ENCODE measurements around the gene KCTD15.

The KCTD15 gene

DNA sequence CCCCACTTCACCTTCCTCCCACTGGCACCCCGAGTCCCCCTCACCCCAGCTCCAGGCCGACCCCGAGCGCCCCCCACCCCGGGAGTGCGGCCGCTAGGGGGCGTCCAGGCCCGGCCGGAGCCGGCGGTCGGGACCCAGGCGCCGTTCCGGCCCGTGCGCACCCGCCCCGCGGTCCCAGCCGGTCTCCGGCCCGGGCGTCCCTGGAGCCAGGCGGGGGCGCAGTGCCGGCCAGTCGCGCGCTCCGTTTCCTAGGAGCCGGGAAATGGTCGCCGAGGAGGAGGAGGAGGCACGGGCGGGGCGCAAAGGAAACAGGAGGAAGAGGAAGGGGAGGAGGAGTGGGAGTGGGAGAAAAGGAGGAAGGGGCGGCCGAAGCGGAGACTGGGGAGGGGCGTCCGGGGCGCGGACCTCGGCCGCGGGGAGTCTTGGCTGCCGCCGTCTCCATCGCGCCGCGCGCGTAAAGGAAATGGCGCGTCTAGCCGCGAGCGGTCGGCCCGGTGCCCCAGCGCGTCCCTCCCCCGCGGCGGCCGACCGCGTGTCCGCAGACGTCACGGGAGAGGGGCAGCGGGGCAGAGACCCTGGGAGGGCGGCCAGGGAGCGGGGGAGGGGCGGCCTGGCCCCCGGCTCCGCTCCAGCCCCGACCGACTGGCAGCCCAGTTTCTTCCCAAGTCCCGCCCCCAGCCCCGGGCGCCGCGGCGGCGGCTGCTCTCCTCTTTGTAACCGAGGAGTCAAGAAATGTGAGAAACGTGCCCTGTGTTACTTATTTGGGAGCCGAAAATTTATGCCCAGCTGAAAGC lies 1.1 kb upstream of the KCTD15 start:
- peak; percentile 74 for FAIRE-seq

DNA sequence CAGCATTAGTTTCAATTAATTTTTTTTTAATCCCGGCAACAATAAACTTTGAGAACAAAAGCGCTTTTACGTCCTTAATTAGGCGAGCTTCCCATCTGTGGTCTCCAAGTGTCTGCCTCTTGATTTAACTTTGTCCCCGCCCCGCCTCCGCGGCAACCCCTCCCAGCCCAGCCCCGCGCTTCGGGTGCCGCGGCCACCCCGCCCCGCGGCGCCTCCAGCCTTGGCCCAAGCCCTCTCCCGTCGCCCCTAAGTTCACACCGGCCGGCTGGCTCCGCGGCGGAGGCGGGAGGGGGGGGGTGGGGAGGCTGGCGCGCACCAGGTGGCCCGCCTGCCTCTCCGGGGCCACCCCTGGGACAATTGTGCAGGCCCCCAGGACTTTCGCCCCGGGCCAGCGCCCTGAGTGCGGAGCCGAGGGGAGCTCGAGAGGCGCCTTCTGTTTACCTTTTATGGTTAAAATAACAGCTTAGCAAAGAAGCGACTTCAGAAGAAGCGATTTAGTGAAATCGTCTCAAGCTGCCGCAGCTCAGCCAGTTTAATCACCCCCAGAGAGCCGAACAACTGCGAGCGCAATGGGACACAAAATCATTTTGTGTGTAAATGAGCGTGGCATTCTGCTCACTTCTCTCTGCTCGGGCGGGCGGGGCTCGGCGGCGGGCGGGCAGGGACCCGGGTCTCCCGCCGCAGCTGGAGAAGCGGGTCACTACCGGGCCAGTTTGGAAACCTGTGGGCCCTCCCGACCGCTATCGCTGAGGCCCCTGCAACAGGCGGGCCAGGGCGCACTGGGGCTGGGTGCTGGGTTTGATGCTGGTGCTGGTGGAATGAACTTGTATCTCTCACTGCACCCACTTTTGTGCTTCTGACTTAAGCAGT lies 1.4 kb downstream of the KCTD15 start:
- DNase-seq (ENCODE audit: low spot score) (peak; percentile 49), FAIRE-seq (no peak)

More for the DNA sequence above, 1.1 kb upstream of the KCTD15 start:
- peak; percentile 93 for DNase-seq (ENCODE audit: low spot score)

GRCh38 chr19:33798681-33799111 lies 2.0 kb downstream of the KCTD15 start:
- FAIRE-seq (no peak), DNase-seq (ENCODE audit: low spot score) (no peak)

DNA sequence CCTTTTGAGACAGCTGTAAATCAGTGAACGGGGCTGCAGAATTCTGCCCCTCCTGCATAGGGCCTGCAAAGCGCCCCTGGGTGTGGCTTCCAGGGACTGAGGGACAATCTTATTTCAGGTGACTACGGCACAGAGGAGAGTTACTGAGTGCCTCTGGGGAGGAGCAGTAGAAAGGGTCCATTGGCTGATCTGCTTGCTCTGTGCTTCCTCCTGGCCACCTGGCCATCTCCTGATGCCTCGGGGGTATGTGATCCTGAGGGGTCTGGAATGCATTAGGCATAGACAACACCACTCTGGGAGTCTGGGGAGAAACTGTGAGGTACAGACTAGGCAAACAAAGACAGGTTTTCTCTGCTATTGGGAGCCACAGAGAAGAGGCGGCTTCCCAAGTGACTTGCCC lies 2.8 kb downstream of the KCTD15 start:
- DNase-seq (ENCODE audit: low spot score) (no peak), FAIRE-seq (no peak)

GRCh38 chr19:33800012-33800680 lies 3.5 kb downstream of the KCTD15 start:
- DNase-seq (ENCODE audit: low spot score) (no peak), FAIRE-seq (peak; percentile 81)

- FAIRE-seq (no peak), DNase-seq (ENCODE audit: low spot score) (no peak)
Observed at GRCh38 chr19:33801411-33801810, 4.7 kb downstream of the KCTD15 start.

GRCh38 chr19:33802001-33802400 lies 5.3 kb downstream of the KCTD15 start:
- DNase-seq (ENCODE audit: low spot score) (no peak), FAIRE-seq (no peak)

DNA sequence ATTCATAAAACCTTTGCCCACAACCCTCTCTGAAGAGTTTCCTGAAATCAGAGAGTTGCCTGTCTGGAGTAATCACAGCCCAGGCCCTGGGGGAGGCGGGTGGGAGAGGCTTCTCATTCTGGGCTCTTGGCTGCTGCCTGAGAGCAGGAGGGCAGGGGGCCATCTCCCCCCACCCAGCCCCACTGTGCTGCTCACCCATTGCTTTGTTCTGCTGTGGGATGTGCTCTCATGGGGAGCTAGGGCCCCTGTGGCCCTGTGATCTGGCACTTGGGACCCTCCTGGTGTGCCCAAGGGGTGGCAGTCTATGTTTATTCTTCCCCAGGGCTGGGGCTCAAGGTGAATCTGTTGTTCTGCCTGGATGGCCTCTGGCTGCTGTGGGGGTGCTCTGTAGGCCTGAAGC lies 6.1 kb downstream of the KCTD15 start:
- no peak for FAIRE-seq
- no peak for DNase-seq (ENCODE audit: low spot score)

GRCh38 chr19:33803383-33803782 lies 6.7 kb downstream of the KCTD15 start:
- FAIRE-seq (no peak), DNase-seq (ENCODE audit: low spot score) (no peak)

- DNase-seq (ENCODE audit: low spot score) (no peak), FAIRE-seq (no peak)
Observed at GRCh38 chr19:33804021-33804799, 7.5 kb downstream of the KCTD15 start.

- DNase-seq (ENCODE audit: low spot score), result no peak
- FAIRE-seq, result no peak
Observed at GRCh38 chr19:33805313-33805712, 8.6 kb downstream of the KCTD15 start.

DNA sequence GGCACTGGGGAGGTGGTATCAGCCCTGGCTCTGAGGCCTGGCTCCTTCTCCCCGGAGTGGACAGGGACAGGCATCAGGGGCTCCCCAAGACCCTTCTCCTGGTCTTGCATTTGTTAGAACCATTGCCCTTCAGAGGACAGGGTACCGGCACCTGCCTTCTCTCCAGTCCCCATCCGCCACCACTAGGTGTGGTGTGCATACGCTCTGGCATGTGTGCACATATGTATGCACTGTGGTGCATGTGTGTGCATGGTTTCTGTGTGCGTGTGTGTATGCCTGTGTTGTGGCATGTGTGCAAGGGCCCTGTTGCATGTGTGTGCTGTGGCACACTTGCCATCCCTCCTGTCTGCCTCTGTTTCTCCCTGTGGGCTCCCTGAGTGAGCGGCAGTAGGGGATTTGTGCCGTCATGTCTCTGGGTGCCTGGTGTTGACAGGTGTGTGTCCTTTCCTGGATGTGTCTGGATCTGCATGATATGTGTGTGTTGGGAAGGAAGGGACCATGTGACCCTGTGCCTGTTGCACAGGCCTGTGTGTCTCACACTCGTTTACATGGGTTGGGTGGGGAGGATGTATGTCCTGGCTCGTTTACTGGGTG lies 9.3 kb downstream of the KCTD15 start:
- peak; percentile 32 for FAIRE-seq
- DNase-seq (ENCODE audit: low spot score), result no peak

- no peak for FAIRE-seq
- DNase-seq (ENCODE audit: low spot score), result no peak
Observed at GRCh38 chr19:33806434-33806881, 9.8 kb downstream of the KCTD15 start.

DNA sequence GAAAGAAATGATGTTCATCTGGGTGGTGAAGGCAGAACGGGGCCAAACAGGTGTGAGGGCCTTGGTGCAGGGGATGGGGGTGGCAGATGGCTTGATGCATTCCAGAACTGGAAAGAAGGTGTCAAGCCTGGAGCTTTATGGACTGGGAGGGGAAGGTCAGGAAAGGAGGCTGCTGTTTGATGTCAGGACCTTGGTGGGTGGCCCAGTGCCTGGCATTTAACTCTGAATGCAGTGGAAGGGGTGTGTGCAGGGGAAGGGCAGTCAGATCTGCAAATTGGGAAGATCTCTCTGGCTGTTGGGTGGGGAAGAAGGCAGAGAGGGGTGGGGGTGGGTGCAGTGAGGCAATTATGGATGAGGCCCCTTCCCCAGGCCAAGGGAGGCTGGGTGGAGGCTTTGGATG lies 11.7 kb downstream of the KCTD15 start:
- FAIRE-seq (no peak), DNase-seq (ENCODE audit: low spot score) (no peak)

- no peak for DNase-seq (ENCODE audit: low spot score)
- no peak for FAIRE-seq
Observed at GRCh38 chr19:33809960-33810359, 13.3 kb downstream of the KCTD15 start.

GRCh38 chr19:33810821-33811220 lies 14.2 kb downstream of the KCTD15 start:
- DNase-seq (ENCODE audit: low spot score) (no peak), FAIRE-seq (no peak)

GRCh38 chr19:33811246-33811645 lies 14.6 kb downstream of the KCTD15 start:
- no peak for DNase-seq (ENCODE audit: low spot score)
- FAIRE-seq, result no peak

- FAIRE-seq, result no peak
- DNase-seq (ENCODE audit: low spot score), result no peak
Observed at GRCh38 chr19:33811736-33812387, 15.2 kb downstream of the KCTD15 start.

- FAIRE-seq, result no peak
- DNase-seq (ENCODE audit: low spot score), result no peak
Observed at GRCh38 chr19:33812388-33813330, 16.0 kb downstream of the KCTD15 start.
